HEK293 (cell line): ENCODE measurements around the gene PTPN18.

Experiments used
- FEZF1 ChIP-seq: fragments of 450-650 bp; formaldehyde crosslinking; IDR thresholded peaks from 2 replicates; pipeline ENCODE4 v1.5.1; 2016; ENCODE audit warnings: missing biosample characterization, missing genetic modification characterization
- GLI4 ChIP-seq: fragments of 450-650 bp; formaldehyde crosslinking; IDR thresholded peaks from 2 replicates; pipeline ENCODE4 v1.5.1; 2016; ENCODE audit warnings: missing biosample characterization, missing genetic modification characterization
- IKZF3 ChIP-seq: fragments of 450-650 bp; IDR thresholded peaks from 2 replicates; pipeline ENCODE4 v1.5.0; 2018; ENCODE audit warnings: missing biosample characterization, mild to moderate bottlenecking, missing genetic modification characterization, moderate library complexity
- KLF8 ChIP-seq: fragments of 450-650 bp; formaldehyde crosslinking; IDR thresholded peaks from 2 replicates; pipeline ENCODE4 v1.5.1; 2016; ENCODE audit warnings: missing biosample characterization, missing genetic modification characterization
- RBAK ChIP-seq: fragments of 450-650 bp; formaldehyde crosslinking; IDR thresholded peaks from 2 replicates; pipeline ENCODE4 v1.5.1; 2016; ENCODE audit warnings: missing biosample characterization, missing genetic modification characterization
- REPIN1 ChIP-seq: fragments of 450-650 bp; formaldehyde crosslinking; IDR thresholded peaks from 2 replicates; pipeline ENCODE4 v1.5.1; 2017; ENCODE audit warnings: missing biosample characterization, missing genetic modification characterization, low read depth
- SCRT2 ChIP-seq: fragments of 450-650 bp; formaldehyde crosslinking; IDR thresholded peaks from 2 replicates; pipeline ENCODE4 v1.5.1; 2016; ENCODE audit warnings: missing biosample characterization, missing genetic modification characterization
- TRIM28 ChIP-seq: IDR thresholded peaks from 2 replicates; pipeline ENCODE4 v1.6.1; 2011; ENCODE audit warnings: low read length, control low read depth, borderline replicate concordance
- ZBTB21 ChIP-seq: fragments of 450-650 bp; formaldehyde crosslinking; IDR thresholded peaks from 2 replicates; pipeline ENCODE4 v1.5.1; 2017; ENCODE audit warnings: missing biosample characterization, missing genetic modification characterization
- ZBTB7A ChIP-seq: fragments of 450-650 bp; formaldehyde crosslinking; IDR thresholded peaks from 2 replicates; pipeline ENCODE4 v1.5.1; 2016; ENCODE audit warnings: low read depth, missing biosample characterization, missing genetic modification characterization
- ZFP37 ChIP-seq: fragments of 450-650 bp; formaldehyde crosslinking; IDR thresholded peaks from 2 replicates; pipeline ENCODE4 v1.5.1; 2016; ENCODE audit warnings: missing biosample characterization, missing genetic modification characterization
- ZIC2 ChIP-seq: fragments of 450-650 bp; formaldehyde crosslinking; IDR thresholded peaks from 2 replicates; pipeline ENCODE4 v1.5.1; 2016; ENCODE audit warnings: missing biosample characterization, missing genetic modification characterization
- ZNF10 ChIP-seq: fragments of 450-650 bp; formaldehyde crosslinking; IDR thresholded peaks from 2 replicates; pipeline ENCODE4 v1.5.1; 2017; ENCODE audit warnings: missing biosample characterization, missing genetic modification characterization
- ZNF112 ChIP-seq: fragments of 450-650 bp; formaldehyde crosslinking; IDR thresholded peaks from 2 replicates; pipeline ENCODE4 v1.5.0; 2017; ENCODE audit warnings: missing biosample characterization, missing genetic modification characterization
- ZNF114 ChIP-seq: fragments of 450-650 bp; formaldehyde crosslinking; IDR thresholded peaks from 2 replicates; pipeline ENCODE4 v1.5.0; 2017; ENCODE audit warnings: missing biosample characterization, missing genetic modification characterization
- ZNF157 ChIP-seq: fragments of 450-650 bp; formaldehyde crosslinking; IDR thresholded peaks from 2 replicates; pipeline ENCODE4 v1.5.1; 2016; ENCODE audit warnings: missing biosample characterization, missing genetic modification characterization
- ZNF175 ChIP-seq: fragments of 450-650 bp; formaldehyde crosslinking; IDR thresholded peaks from 2 replicates; pipeline ENCODE4 v1.5.1; 2016; ENCODE audit warnings: missing biosample characterization, missing genetic modification characterization
- ZNF2 ChIP-seq: fragments of 450-650 bp; formaldehyde crosslinking; IDR thresholded peaks from 2 replicates; pipeline ENCODE4 v1.5.1; 2016; ENCODE audit warnings: missing biosample characterization, missing genetic modification characterization
- ZNF211 ChIP-seq: fragments of 450-650 bp; formaldehyde crosslinking; IDR thresholded peaks from 2 replicates; pipeline ENCODE4 v1.5.1; 2016; ENCODE audit warnings: low read depth, missing biosample characterization, missing genetic modification characterization
- ZNF26 ChIP-seq: fragments of 450-650 bp; formaldehyde crosslinking; IDR thresholded peaks from 2 replicates; pipeline ENCODE4 v1.5.1; 2016; ENCODE audit warnings: missing biosample characterization, missing genetic modification characterization
- ZNF324 ChIP-seq: fragments of 450-650 bp; formaldehyde crosslinking; IDR thresholded peaks from 2 replicates; pipeline ENCODE4 v1.5.1; 2016; ENCODE audit warnings: missing biosample characterization, missing genetic modification characterization
- ZNF354C ChIP-seq: fragments of 450-650 bp; formaldehyde crosslinking; IDR thresholded peaks from 2 replicates; pipeline ENCODE4 v1.5.1; 2016; ENCODE audit warnings: missing biosample characterization, missing genetic modification characterization, low read depth, borderline replicate concordance
- ZNF394 ChIP-seq: fragments of 450-650 bp; formaldehyde crosslinking; IDR thresholded peaks from 2 replicates; pipeline ENCODE4 v1.5.1; 2016; ENCODE audit warnings: missing biosample characterization, missing genetic modification characterization, mild to moderate bottlenecking, moderate library complexity, borderline replicate concordance
- ZNF423 ChIP-seq: fragments of 450-650 bp; formaldehyde crosslinking; IDR thresholded peaks from 2 replicates; pipeline ENCODE4 v1.5.1; 2016; ENCODE audit warnings: missing biosample characterization, missing genetic modification characterization
- ZNF521 ChIP-seq: fragments of 450-650 bp; formaldehyde crosslinking; IDR thresholded peaks from 2 replicates; pipeline ENCODE4 v1.5.1; 2017; ENCODE audit warnings: missing biosample characterization, mild to moderate bottlenecking, missing genetic modification characterization
- ZNF529 ChIP-seq: fragments of 450-650 bp; formaldehyde crosslinking; IDR thresholded peaks from 2 replicates; pipeline ENCODE4 v1.5.1; 2017; ENCODE audit warnings: missing genetic modification characterization, missing biosample characterization; ENCODE audit not compliant: insufficient replicate concordance
- ZNF544 ChIP-seq: fragments of 450-650 bp; formaldehyde crosslinking; IDR thresholded peaks from 2 replicates; pipeline ENCODE4 v1.5.0; 2017; ENCODE audit warnings: missing biosample characterization, missing genetic modification characterization
- ZNF621 ChIP-seq: fragments of 450-650 bp; formaldehyde crosslinking; IDR thresholded peaks from 2 replicates; pipeline ENCODE4 v1.5.1; 2017; ENCODE audit warnings: missing biosample characterization, missing genetic modification characterization
- ZNF701 ChIP-seq: fragments of 450-650 bp; formaldehyde crosslinking; IDR thresholded peaks from 2 replicates; pipeline ENCODE4 v1.5.1; 2016; ENCODE audit warnings: missing biosample characterization, missing genetic modification characterization
- ZNF777 ChIP-seq: fragments of 450-650 bp; formaldehyde crosslinking; IDR thresholded peaks from 2 replicates; pipeline ENCODE4 v1.5.1; 2017; ENCODE audit warnings: missing biosample characterization, missing genetic modification characterization, borderline replicate concordance
- ZSCAN16 ChIP-seq: fragments of 450-650 bp; formaldehyde crosslinking; IDR thresholded peaks from 2 replicates; pipeline ENCODE4 v1.5.1; 2016; ENCODE audit warnings: missing biosample characterization, missing genetic modification characterization
- ZSCAN4 ChIP-seq: fragments of 450-650 bp; formaldehyde crosslinking; IDR thresholded peaks from 2 replicates; pipeline ENCODE4 v1.5.1; 2017; ENCODE audit warnings: missing biosample characterization, missing genetic modification characterization
- TF ChIP-seq, protein P1 (sequence below): fragments of 450-650 bp; formaldehyde crosslinking; IDR thresholded peaks from 2 replicates; pipeline ENCODE4 v1.5.1; 2016; ENCODE audit warnings: missing biosample characterization, missing genetic modification characterization, borderline replicate concordance

Gene PTPN18

GRCh38 chr2:130372055-130372832 lies 16.4 kb downstream of the PTPN18 start (continued):
- no peak for TF ChIP-seq ZSCAN4 (tag by site-specific recombination)
- no peak for TF ChIP-seq ZSCAN16 (tag by site-specific recombination)
- TF ChIP-seq ZNF112 (tag by site-specific recombination): no peak
- no peak for TF ChIP-seq REPIN1
- TF ChIP-seq ZNF394: no peak; the same call in 1 of the 2 replicates
- TF ChIP-seq ZNF114: no peak
- TF ChIP-seq ZNF423 (tag by site-specific recombination): peak; percentile 36; the same call in 1 of the 2 replicates
- no peak for TF ChIP-seq ZBTB7A (tag by site-specific recombination)
- TF ChIP-seq, protein P1, sequence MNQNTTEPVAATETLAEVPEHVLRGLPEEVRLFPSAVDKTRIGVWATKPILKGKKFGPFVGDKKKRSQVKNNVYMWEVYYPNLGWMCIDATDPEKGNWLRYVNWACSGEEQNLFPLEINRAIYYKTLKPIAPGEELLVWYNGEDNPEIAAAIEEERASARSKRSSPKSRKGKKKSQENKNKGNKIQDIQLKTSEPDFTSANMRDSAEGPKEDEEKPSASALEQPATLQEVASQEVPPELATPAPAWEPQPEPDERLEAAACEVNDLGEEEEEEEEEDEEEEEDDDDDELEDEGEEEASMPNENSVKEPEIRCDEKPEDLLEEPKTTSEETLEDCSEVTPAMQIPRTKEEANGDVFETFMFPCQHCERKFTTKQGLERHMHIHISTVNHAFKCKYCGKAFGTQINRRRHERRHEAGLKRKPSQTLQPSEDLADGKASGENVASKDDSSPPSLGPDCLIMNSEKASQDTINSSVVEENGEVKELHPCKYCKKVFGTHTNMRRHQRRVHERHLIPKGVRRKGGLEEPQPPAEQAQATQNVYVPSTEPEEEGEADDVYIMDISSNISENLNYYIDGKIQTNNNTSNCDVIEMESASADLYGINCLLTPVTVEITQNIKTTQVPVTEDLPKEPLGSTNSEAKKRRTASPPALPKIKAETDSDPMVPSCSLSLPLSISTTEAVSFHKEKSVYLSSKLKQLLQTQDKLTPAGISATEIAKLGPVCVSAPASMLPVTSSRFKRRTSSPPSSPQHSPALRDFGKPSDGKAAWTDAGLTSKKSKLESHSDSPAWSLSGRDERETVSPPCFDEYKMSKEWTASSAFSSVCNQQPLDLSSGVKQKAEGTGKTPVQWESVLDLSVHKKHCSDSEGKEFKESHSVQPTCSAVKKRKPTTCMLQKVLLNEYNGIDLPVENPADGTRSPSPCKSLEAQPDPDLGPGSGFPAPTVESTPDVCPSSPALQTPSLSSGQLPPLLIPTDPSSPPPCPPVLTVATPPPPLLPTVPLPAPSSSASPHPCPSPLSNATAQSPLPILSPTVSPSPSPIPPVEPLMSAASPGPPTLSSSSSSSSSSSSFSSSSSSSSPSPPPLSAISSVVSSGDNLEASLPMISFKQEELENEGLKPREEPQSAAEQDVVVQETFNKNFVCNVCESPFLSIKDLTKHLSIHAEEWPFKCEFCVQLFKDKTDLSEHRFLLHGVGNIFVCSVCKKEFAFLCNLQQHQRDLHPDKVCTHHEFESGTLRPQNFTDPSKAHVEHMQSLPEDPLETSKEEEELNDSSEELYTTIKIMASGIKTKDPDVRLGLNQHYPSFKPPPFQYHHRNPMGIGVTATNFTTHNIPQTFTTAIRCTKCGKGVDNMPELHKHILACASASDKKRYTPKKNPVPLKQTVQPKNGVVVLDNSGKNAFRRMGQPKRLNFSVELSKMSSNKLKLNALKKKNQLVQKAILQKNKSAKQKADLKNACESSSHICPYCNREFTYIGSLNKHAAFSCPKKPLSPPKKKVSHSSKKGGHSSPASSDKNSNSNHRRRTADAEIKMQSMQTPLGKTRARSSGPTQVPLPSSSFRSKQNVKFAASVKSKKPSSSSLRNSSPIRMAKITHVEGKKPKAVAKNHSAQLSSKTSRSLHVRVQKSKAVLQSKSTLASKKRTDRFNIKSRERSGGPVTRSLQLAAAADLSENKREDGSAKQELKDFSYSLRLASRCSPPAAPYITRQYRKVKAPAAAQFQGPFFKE (tag by site-specific recombination): no peak
- no peak for TF ChIP-seq ZNF10 (tag by site-specific recombination)
- no peak for TF ChIP-seq ZNF324 (tag by site-specific recombination)
- no peak for TF ChIP-seq ZNF701
- TF ChIP-seq TRIM28: no peak
- TF ChIP-seq IKZF3: peak; percentile 7; the same call in 1 of the 2 replicates
- peak; percentile 64; the same call in 1 of the 2 replicates for TF ChIP-seq KLF8
- TF ChIP-seq ZIC2 (tag by site-specific recombination): peak; percentile 73
- TF ChIP-seq RBAK: no peak
- TF ChIP-seq ZNF621 (tag by site-specific recombination): no peak
- TF ChIP-seq ZBTB21: no peak
- no peak for TF ChIP-seq ZNF26
- no peak for TF ChIP-seq ZNF529 (tag by site-specific recombination)
- TF ChIP-seq ZFP37 (tag by site-specific recombination): 0 out of 2 replicates have a peak, but pooled peaks have one; percentile 68
- TF ChIP-seq GLI4 (tag by site-specific recombination): no peak
- no peak for TF ChIP-seq ZNF211 (tag by site-specific recombination)
- TF ChIP-seq FEZF1 (tag by site-specific recombination): no peak
- no peak for TF ChIP-seq SCRT2 (tag by site-specific recombination)
- peak; percentile 54; the same call in 1 of the 2 replicates for TF ChIP-seq ZNF2 (tag by site-specific recombination)
- TF ChIP-seq ZNF521: no peak
- TF ChIP-seq ZNF354C (tag by site-specific recombination): no peak
- no peak for TF ChIP-seq ZNF544
- no peak for TF ChIP-seq ZNF777 (tag by site-specific recombination)
- no peak for TF ChIP-seq ZNF175 (tag by site-specific recombination)
- no peak for TF ChIP-seq ZNF157 (tag by site-specific recombination)
